ENCODE data around the gene UNKL.

The UNKL gene, protein sequence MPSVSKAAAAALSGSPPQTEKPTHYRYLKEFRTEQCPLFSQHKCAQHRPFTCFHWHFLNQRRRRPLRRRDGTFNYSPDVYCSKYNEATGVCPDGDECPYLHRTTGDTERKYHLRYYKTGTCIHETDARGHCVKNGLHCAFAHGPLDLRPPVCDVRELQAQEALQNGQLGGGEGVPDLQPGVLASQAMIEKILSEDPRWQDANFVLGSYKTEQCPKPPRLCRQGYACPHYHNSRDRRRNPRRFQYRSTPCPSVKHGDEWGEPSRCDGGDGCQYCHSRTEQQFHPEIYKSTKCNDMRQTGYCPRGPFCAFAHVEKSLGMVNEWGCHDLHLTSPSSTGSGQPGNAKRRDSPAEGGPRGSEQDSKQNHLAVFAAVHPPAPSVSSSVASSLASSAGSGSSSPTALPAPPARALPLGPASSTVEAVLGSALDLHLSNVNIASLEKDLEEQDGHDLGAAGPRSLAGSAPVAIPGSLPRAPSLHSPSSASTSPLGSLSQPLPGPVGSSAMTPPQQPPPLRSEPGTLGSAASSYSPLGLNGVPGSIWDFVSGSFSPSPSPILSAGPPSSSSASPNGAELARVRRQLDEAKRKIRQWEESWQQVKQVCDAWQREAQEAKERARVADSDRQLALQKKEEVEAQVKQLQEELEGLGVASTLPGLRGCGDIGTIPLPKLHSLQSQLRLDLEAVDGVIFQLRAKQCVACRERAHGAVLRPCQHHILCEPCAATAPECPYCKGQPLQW

DNA sequence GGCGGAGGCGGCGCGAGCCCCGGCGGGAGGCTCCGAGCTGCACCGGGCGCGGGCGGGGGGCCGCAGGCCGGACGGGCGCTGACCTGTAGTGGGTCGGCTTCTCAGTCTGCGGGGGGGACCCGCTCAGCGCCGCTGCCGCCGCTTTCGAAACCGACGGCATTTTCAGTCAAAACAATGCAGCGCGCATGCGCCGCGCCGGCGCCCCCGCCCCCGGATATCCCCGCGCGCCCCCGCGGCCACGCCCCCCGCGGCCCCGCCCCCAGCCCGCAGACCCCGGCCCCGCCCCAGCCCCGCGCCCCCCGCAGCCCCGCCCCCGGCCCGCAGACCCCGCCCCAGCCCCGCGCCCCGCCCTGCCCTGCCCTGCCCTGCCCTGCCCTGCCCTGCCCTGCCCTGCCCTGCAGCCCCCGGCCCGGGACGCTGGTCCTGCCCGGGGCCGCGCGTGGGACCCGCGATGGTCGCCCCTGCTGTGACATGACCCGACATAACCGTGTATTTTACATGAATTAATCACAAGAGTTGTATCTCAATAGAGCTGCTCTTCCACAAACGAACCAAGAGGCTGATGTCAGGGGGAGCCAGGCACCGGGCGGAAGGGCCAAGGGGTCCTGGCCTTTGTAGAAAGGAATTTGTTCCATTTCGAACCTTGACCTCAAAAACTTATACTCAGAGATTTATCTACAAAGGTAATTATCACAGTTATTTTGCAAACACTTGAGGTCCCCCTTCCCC is at the start of gene UNKL:
Gene UNKL (minus strand): TSS at position 173 of the 729 bp plus-strand sequence. CDS start 13 bp downstream, at position 160.
- peak; percentile 92 for DNase-seq (ENCODE audit: low spot score)

DNA sequence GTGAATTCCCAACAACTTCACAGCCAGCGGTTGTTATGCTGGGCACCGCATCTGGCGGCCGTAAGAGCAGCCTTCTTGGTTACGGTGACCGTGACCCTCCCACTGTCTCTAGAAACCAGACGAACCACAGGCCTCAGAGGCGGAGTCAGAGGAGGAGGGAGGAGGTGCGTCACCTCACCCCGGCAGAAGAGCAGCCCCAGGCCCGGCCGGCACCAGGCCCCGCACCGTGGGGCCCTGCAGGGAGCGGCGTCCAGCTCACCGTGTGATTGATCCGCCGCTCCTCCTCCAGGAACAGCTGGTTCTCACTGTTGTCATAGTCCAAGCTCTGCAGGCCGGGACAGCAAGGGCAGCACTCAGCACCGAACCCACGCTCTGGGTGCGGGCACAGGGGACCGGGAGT is 46.6 kb upstream of the UNKL start:
- DNase-seq (ENCODE audit: low spot score): no peak

DNA sequence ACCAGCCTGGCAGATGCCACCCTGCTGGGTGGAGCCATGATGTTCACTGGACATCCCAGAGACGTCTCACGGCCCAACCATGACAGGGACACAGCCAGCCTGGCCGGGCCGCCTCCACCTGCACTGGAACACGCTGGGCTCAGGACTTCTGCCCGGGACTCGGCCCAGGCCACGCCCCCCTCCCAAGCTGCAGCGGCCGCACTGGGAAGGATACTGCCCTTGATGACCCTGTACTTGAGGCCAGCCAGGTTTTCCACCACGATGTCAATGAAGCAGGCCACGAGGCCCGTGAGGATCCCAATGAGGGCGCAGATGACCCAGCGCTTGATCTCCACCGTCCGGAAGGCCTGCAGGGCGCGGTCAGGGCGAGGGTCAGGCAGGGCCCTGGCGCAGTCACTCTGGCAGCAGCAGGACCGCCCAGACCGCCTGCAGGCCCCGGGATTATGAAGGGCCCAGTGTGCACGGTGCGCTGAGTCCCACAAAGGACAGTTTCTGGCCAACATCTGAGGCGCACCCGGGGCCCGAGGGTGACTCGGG is 46.2 kb upstream of the UNKL start:
- DNase-seq (ENCODE audit: low spot score): no peak

DNA sequence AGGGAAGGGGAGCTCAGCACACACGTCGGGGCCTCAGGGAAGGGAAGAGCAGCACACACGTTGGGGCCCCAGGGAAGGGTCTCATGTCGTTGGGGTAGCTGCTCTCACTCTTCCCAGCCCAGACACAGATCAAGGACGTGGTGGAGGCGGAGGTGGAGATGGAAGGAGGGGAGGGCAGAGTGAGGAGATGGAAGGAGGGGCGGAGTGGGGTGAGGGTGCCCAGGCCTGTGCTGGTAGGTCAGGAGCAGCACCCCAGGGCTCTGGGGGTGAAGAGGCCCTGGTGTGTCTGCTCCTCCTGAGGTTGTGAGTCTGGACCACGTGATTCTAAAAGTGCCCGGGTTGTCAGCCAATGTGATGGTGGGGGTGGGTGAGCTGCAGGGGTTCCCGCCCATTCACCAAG is 45.5 kb upstream of the UNKL start:
- no peak for DNase-seq (ENCODE audit: low spot score)

DNA sequence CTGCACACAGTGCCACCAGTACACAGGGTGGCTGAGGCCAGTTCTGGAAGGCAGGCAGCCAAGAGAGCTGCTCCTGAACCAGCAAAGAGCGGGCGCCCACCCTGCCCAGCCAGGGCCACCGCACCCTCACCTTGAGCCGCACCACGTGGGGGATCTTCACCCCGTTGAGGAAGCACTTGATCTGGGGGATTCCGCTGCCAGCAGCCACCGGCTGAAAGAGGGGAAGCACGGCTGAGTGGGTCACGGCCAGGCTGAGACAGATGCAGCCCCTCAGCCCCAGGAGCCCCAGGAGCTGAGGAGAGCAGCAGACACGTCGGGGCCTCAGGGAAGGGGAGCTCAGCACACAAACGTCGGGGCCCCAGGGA is 44.5 kb upstream of the UNKL start:
- peak; percentile 77 for DNase-seq (ENCODE audit: low spot score)

DNA sequence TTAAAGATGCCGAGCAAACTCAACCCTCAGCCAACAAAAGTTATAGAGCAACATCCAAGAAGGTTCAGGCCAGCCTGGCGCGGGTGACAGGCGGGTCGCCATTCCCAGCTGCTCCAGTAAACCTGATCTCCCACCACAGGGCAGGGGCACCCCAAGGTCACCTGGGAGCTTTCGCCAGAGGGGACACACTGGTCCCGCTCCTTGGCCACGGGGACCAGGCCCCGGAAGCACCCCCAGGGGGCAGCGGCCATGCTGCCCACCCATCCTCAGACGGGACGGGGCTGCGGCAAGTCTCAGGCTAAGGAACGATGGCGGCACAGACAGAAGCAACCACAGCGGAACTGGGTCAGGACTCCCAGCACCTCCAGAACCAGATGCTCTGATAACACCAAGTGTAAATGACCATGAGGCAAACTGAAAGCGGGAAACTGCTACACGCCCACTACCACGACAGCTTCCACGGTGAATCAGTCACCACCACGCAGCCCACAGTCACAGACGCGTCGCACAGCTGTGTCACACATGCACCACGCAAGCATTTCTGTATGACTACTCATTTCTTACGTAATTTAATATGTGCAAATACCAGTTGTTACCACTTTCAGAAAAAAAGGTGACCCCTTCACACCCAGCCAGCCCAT is 44.0 kb upstream of the UNKL start:
- no peak for DNase-seq (ENCODE audit: low spot score)

DNA sequence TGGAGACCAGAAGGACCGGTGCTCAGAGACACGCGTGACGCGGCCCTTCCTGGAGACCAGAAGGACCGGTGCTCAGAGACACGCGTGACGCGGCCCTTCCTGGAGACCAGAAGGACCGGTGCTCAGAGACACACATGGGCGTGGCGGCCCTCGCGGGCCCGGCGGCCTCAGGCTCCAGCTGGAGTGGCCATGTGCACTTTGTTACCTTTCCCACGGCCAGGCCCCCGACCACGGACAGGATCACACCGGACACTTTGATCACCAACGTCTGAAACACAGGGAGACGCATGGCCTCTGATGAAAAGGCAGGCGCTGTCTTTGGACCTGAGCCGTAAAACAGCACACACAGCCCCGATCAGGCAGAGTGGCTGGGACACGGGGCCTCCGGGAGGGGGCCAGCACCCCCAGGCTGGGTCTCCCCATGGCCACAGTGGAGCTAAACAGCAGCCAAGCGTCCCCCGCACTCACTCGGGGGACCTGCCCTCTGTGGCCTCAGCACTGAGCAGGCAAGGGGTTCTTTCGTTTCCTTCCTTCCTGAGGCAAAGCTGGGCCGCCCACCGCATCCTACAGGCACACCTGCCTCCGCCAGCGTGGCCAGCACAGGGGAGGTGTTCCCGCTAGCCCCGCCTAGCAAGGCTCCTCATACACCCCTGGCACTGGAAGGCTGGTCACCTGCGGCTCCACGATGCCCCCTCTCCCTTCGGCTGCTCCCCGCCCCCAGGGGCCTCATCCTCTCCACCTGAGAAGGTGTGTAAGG is 43.2 kb upstream of the UNKL start:
- no peak for DNase-seq (ENCODE audit: low spot score)

DNA sequence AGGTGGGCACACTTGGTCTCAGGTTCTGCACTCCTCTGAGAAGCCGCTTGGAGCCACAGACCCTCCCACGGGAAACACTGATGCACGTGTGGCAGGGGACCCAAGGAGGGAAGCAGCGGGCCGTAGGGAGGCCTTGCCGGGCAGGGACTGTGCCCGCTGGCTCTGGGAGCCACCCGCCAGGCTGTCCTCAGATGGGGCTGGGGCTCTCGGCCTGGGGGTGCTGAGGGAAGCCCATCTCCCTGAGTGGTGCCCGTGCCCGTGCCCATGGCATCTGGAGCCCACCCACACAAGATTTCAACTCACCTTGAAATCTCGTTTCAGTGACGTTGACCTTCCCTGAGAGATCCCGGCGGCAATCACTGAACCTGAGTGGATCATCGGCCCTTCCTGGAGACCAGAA is 42.4 kb upstream of the UNKL start:
- DNase-seq (ENCODE audit: low spot score): no peak

DNA sequence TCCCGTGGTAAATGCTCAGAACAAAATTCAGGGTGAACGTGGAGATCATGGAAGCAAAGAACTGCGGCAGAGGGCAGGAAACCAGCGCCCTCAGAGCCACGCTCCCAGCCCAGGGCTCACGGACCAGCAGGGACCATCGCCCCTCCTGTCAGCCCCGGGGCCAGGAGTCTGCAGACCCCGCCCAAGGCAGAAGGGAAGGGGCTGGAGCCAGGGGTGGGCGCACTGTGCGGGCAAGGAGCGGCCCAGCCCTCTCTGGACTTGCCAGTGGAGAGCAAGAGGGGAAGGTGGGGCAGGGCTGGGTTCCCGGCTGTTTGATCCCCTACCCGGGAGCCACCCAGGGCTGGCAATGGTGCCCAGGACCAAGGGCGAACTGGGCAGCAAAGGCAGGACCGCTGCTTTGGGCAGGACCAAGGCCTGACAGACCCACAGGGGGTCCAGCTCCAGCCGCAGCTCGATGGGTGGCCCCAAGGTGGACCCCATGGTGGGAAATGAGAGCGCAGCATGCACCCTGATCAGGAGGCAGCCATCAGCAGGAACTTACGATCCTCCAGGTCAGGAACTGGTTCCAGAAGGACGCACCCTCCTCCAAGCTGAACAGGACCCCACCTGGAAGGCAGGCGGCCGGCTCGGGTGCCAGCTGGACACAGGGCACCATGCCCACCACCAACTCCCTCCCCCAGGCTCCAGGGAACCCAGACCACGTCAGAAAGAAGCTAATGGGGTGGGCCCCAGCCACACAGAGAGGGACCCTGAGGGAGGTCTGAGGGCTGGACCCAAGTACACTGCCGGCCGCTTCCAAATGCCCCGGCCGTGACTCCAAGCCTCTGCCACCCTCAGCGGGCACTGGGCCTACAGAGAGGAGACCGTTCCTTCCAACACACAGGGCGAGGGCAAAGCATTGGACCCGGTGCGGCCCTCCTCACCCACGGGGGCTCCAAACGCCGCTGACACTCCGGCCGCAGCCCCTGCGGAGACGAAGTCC is 41.0 kb upstream of the UNKL start:
- DNase-seq (ENCODE audit: low spot score): no peak

DNA sequence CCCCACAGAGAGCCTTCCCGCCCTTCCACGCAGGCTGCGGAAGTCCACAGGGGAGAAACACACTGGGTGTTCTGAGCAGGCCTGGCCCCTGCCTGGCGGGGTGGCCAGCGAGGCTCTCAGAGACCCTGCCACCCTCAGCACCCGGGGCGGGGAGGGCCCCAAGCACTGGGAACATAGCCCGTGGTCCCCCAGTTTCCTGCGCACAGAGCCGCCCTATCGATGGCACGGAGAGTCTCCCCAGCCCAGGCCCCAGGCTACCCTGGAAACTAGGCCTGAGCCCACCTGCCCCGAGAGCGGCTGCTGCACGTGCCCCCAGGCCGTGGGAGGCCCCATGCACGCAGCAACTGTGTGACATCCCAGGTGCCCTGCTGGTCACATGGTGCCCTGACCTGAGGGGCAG is 40.1 kb upstream of the UNKL start:
- DNase-seq (ENCODE audit: low spot score): no peak

DNA sequence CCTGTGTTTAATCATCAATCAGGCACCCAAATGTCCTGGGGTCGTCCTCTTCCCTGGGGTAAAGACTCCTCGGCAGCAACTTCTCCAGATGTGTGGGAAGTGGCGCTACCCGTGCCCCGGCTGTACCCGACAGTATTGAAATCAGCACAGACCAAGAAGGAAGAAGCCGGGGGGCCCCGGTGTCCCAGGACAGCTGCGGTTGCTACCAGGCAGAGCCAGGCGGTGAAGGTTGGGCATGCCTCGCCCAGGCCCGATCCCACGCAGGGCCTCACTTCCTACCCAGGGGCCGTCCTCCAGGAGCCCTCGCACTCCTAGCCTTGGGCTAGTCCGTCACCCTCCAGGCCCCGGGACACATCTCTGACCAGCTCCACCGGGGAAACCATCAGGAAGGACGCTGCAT is 38.8 kb upstream of the UNKL start:
- no peak for DNase-seq (ENCODE audit: low spot score)

DNA sequence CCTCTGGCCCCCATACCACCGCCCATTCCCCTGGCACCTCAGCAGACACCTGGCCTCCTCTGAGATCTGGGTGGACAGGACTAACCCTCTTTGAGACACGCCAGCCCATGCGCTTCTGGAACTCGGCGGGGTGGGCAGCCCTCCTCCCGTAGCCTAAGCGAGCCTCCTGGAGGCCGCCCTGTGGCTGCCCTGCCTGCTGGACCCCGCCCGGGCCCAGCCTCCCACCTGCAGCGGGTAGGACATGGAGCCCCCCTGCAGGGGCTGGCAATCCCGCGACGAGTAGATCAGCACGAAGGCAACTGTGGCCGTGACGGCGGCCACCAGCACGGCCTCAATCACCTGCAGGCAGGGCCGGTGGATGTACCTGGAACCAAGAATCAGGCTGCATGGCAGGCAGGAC is 38.0 kb upstream of the UNKL start:
- DNase-seq (ENCODE audit: low spot score): no peak

DNA sequence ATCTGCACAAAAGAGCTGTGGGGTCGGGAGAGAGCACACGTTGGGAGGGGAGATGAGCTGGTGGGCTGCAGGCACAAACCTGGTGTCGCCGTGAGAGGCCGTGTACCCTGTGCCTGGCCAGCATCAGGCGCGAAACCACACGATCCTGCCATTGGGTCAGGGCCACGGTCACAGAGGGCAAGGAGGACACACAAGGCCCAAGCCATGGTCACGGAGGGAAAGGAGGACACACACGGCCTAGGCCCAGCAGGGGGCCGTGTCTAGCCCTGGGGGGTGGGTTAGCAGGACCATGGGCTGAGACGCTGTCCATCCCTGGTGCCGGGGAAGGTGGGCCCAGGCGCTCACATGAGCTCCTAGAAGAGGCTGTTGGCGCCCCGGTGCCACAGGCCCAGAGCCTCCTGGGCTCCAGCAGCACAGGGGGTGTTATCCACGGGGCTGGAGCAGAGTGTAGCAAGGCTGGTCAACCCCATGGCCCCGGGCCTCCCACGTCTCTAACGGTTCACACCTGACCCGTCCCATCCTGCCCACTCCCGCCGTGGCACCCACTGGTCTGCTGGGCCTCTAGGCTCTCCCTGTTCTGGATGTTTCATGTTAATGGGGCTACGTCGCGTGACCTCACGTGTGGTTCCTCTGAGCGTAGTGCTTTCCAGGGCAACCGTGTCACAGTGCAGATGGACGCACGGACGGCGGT is 37.3 kb upstream of the UNKL start:
- DNase-seq (ENCODE audit: low spot score): no peak

DNA sequence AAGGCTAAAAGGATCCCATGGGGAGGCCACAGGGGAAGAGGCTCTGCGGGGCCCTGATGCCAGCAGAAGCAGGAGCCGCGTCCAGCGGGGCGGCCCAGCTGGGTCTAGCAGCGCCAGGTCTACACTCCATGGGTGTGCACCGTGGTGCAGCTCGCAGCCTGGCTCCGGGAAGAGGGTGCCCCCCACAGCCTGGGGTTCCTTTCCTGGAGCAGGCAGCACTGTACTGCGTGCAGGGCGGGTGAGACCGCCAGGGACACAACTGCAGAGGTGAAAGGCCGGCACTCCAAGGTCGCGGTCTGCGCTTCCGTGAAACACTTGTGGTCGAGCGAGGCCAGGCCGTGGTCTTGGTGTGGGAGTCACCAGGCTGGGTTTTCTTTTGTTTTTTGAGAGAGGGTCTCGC is 36.3 kb upstream of the UNKL start:
- DNase-seq (ENCODE audit: low spot score): no peak

DNA sequence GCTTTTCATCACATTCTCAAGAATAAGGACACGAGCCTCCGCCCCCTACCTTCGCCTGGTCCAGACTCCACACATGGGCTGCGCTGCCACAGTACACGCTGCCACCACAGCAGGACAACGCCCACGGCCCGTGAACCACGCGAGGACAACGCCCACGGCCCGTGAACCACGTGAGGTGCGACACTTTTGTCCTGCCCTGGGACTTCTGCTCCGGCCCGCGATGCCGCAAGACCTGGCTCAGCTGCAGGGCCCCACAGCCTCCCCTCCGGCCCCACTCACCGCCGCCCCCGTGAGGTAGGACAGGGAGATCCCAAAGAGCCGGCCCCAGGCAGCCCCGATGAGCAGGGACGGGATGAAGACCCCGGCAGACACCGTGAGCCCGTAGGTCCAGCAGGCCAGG is 35.7 kb upstream of the UNKL start:
- no peak for DNase-seq (ENCODE audit: low spot score)

DNA sequence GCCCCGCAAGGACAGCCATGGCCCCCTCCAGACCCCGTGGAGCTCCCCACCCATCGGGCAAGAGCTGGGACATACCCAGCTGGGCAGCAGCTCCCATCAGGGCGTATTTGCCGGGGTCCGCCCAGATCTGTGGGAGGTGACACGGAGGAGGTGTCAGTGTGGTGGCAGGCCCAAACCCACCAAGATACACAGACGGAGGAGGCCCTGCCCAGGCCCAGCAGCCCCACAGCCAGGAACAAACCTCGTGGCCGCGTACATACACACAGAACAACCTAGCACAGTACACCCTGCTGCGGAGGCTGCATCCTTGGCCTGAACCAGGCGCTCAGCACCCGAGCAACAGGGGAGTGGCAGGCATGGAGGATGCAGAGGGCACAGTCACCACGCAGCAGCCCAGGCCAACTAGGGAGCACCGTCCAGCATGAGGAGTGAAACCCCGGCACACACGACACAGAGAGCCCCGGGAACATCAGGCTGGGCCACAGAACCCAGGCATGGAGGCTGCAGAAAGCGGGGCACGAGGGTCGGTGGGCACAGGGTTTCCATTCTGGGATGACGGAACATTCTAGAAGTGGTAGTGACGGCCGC is 34.8 kb upstream of the UNKL start:
- DNase-seq (ENCODE audit: low spot score): no peak

DNA sequence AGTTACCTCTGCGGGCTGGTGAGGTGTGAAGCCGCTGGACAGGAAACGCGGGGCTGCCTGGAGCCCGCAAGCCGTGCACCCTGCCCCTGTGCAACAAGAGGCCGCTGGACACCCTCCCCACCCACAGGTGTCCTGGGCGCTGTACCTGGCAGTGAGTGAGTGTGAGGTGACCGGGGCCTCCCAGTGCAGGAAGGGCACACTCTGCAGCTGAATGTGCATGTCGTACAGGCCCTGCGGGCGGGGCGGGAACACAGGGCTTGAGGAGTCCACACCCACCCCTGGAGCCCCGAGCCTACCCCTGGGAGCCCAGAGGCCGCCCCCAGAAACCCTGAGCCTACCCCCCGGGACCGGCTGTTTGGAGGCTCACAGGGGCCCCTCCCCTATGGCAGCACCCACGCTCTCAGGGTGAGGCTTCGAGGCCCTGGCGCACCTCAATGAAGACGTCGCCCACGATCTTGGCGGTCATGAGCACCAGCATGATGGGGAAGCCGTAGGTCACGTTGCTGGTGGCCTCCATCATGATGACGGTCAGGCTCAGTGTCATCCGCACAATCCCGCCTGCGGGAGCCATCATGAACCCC is 34.1 kb upstream of the UNKL start:
- DNase-seq (ENCODE audit: low spot score): no peak

DNA sequence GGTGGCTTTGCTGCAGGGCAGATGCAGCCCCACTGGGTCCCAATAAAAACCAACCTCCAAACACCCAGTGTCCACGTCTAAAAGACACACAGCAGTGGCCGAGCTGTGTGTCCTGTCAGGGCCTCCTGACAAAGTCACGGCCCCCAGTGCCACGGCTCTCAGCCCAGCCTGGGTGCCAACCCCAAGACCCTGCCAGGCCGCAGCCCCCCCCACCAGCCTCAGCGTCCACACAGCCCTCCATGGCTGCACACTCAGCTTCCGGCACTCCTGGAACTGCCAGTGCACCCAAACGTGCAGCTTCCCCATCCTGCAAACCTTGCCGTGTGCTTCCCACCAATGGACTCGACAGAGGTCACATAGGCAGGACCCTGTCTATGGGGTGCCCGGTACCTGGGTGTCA is 33.5 kb upstream of the UNKL start:
- DNase-seq (ENCODE audit: low spot score): no peak

Data from germinal center (tissue), 1 donor.